Uterus (tissue), 2 donors: ENCODE results near the gene TXNRD2.

Experiments
- CTCF ChIP-seq, 4 experiments: fragments of 200-600 bp in 2 of 4; fragments of 450-650 bp in 2 of 4; sonication (generic) in 2 of 4; IDR thresholded peaks; one replicate each; pipeline ENCODE4 v1.5.1; 2016 to 2019; ENCODE audit warnings: antibody characterized with exemption in 4 of 4, mild to moderate bottlenecking in 2 of 4, moderate library complexity in 1 of 4
- POLR2A ChIP-seq, 2 donors: fragments of 450-650 bp; IDR thresholded peaks; one replicate each; pipeline ENCODE4 v1.6.1; 2016; ENCODE audit warnings: antibody characterized with exemption in 2 of 2, mild to moderate bottlenecking in 1 of 2, moderate library complexity in 1 of 2

- TF ChIP-seq POLR2A (IDR thresholded peaks at IDR 0.05) (no peak), CTCF (IDR thresholded peaks at IDR 0.05) (no peak)
Measured at GRCh38 chr22:19942157-19943081, 801 bp upstream of the TXNRD2 start.
